HG02884 (cell line): ENCODE results near the gene ABAT.
"Not testable (repeated sequence)": the region's sequence is repeated elsewhere in the genome, so short reads cannot be mapped to it uniquely, and the experiment has no call there.

Source experiments
- ATAC-seq: cut with Tn5 transposase; IDR thresholded peaks from one replicate; pipeline ENCODE4 v1.9.1; 2021; ENCODE audit warnings: mild to moderate bottlenecking, moderate library complexity; ENCODE audit not compliant: unreplicated experiment

The ABAT gene

GRCh38 chr16:8648877-8649276, 25.5 kb upstream of the ABAT start:
- ATAC-seq: no peak

DNA sequence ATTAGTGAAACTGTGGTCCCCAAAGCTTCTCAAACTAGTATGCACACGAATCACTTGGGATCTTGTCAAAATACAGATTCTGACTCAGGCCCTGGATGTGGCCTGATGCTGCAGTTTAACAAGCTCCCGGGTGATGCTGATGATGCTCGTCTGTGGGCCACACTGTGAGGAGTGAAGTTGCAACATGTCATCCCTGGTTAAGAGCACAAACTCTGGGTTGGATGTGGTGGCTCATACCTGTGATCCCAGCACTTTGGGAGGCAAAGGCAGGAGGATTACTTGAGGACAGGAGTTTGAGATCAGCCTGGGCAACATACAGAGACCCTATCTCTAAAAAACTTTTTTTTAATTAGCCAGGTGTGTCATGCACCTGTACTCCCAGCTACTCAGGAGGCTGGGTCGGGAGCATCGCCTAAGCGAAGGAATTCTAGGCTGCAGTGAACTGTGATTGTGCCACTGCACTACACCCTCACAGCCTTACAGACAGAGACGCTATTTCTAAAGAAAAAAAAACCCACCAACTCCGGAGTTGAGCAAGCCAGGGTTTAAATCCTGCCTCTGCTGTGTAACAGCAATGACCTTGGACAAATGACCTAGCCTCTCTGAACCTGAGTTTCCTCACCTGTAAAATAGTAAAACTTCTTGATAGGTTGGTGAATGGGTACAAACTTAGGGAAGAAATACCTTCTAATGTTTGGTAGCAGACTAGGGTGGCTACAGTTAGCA, 24.4 kb upstream of the ABAT start:
- no peak for ATAC-seq

- not testable (repeated sequence) for ATAC-seq
Observed at GRCh38 chr16:8651958-8652357, 22.5 kb upstream of the ABAT start.

DNA sequence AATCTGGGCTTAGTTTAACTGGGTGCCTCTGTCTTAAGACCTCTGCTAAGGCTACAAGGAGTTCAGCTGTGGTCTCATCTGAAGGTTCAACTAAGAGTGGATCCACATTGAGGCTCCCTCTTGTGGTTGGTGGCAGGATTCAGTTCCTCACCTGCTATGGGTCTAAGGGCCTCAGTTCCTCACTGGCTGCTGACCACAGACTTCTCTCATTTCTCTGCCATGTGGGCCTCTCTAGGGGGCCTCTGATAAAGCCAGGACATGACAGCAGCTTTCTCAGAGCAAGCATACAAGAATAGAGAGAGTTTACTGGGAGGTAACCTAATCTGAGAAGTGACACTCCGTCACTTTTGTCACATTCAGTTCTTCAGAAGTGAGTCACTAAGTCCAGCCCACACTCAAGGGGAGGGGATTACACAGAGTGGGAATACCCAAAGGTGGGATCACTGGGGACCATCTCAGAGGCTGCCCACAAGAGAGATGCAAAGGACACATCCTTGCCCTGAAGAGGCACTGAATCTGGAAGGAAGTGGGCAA, 19.2 kb upstream of the ABAT start:
- no peak for ATAC-seq

GRCh38 chr16:8656376-8656775, 18.0 kb upstream of the ABAT start:
- ATAC-seq: no peak

DNA sequence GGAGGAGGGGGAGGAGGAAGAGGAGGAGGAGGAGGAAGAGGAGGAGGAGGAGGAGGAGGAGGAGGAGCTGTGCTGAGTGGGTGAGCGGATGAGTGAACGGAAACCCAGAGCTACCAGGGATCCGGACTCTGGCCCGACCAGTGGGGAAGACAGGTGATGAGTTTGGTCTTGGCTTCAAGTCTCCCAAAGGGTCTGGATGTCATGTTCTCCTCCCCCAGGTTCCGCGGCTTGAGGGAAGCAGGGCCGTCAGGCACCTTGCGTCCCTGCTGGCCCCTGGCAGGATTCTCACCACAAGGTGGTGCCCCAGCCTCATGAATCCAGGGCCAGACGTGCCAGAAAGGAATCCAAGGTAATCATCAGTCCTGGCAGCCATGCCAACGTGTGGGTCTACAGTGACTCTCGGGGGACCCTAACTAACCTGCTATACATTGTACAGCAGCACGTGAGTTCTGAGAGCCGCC, 13.5 kb upstream of the ABAT start:
- no peak for ATAC-seq

DNA sequence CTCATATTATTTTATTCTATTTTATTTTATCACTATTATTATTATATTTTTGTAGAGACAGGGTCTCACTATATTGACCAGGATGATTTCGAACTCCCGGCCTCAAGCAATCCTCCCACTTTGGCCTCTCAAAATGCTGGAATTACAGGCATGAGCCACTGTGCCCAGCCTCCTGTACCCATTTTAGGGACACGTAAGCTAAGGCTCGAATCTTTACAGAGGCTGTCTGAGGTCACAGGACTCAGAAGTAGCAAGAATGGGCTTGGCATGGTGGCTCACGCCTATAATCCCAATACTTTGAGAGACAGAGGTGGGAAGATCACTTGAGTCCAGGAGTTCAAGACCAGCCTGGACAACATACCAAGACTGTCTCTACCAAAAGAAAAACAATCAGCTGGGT, 12.7 kb upstream of the ABAT start:
- no peak for ATAC-seq

GRCh38 chr16:8663192-8664089, 11.0 kb upstream of the ABAT start:
- ATAC-seq: no peak

DNA sequence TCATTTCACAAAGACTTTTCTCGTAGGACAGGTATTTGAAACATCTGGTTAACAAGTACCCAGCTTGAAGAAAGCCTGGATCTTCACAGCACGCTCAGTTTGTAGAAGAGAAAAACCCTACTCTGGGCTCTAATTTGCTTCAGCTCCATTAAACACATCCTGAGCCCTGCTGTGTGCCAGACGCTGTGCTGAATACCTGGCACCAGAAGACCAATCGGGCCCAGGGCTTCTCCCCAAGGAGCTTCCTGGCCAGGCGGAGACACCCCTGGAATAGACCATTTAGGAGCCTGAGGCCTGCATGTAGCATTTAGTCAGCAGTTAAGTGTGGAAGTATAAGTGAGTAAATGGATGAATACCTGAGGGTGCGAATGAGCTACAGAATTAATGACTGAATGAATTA, 8.9 kb upstream of the ABAT start:
- no peak for ATAC-seq

- ATAC-seq: no peak
Observed at GRCh38 chr16:8667492-8667891, 6.9 kb upstream of the ABAT start.

DNA sequence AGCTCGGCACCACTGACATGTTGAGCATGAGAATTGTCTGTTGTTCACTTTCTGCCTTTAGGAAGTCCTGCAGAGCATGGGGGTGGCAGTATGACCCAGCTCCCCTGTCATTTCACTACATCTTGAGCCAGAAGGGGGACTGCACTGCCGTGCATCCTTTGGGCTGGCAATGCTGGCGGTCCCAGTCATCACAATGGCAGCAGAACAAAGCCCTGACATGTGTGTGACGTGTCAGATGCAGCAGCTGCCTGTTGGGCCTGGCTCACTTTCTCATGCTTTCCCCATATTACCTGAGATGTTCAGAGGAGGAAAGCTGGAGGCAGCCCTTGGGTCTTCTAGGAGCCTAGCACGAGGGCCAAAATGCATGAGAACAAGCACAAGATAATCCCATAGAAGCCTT, 6.3 kb upstream of the ABAT start:
- ATAC-seq: no peak

DNA sequence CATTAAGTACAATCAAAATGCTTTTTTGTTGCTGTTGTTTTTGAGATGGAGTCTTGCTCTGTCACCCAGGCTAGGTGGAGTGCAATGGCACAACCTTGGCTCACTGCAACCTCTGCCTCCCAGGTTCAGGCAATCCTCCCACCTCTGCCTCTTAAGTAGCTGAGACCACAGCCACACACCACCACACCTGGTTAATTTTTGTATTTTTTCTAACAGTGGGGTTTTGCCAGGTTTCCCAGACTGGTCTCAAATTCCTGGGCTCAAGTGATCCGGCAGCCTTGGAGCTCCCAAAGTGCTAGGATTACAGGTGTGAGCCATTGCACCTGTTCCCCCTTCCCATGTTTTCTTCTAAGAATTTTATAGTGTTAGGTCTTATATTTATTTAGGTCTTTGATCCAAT, 4.9 kb upstream of the ABAT start:
- ATAC-seq: no peak

- no peak for ATAC-seq
Observed at GRCh38 chr16:8670014-8670560, 4.3 kb upstream of the ABAT start.

GRCh38 chr16:8673611-8674412, 605 bp upstream of the ABAT start:
- ATAC-seq: peak; percentile 38

GRCh38 chr16:8675183-8676159, 1.1 kb downstream of the ABAT start:
- ATAC-seq: no peak

DNA sequence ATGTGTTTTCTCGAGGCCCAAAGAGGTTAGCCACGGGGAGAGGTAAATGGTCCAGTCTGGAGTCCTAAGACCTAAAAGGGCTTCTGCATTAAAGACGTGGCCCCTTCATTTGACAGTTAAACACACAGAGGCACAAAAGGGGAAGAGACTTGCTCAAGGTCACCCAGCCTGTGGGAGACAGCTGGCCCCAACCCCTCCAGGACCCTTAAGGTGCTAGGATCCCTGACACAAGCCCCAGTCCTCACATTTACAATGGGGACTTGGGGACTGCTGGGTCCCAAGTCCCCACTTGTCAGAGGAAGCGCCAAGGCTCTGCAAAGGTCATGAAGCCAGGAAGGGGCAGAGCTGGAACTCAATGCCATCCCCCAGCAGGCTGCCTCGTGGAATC, 1.7 kb downstream of the ABAT start:
- ATAC-seq: no peak

DNA sequence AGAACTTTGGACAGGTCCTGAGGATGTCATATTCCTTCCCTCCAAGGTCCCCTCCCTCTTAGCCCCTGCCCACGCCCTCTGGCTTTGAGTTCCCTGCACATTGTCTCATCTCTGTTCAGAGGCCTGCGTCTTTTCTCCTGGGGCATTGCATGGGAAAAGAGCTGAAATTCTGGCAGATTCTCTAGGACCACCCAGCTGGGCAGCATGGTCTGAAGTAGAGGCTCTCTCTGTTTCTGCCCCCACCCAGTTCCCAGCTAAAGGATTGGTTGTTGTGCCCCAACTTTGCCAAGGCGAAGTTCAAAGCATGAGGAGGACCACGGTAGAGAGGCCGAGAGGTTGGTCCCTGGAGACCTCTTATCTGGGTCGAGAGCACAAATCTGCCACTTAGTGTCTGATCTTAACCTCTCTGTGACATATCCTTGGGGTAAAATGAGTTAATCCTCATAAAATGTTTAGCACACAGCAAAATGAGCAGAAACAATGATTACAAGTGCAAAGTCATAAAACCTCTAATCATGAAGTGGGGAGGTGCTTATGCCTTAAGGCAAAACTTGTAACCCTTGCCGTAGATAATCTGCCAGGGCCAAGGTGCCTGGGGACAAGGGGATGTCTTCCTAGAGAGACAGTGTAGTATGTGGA, 2.4 kb downstream of the ABAT start:
- no peak for ATAC-seq

DNA sequence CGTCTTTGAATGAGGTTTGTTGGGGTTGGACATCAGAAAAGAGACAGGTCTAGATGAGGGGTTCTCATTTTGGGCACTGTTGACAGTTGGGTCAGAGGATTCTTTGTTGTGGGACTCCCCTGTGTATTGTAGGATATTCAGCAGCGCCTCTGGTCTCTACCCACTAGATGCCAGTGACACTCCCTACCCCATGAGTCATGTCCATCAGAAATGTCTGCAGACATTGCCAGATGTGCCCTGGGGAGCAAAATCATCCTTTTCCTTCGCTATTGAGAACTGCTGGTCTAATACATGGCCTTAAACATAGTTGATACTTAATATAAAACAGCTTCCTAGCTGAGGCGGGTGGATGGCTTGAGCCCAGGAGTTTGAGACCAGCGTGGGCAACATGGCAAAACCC, 3.1 kb downstream of the ABAT start:
- no peak for ATAC-seq
